ENCODE results near the gene PKP2. TPM values are rescaled to one million over a fixed set of nuclear protein-coding genes. Genes with fewer than 3 reads are reported as not detected.

PKP2 gene
- total RNA-seq, 1 donor from 2014 or later = not detected

DNA sequence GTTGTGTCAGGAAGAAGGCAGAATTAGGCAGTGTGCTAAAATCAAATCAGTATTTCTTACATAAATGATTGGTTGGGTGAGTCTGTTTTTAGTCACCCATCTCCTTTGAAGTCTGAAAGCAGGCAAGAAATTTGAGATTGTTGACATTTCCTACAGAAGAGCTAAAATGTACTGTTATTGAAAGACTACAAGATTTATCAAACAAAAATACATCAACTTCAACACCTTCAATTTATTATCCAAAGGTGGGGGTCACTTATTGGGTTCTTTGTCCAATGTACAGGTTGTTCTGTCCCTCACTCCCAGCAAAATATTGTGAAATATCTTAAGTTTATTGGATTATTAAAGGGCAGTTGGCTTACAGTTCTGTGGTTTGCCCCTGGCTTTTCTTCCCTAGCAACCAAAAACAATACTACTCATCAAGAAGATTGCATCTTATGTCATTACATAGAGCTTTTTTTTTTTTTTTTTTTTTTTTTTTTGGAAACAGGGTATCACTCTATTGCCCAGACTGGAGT is 20.6 kb upstream of the PKP2 start:
- TF ChIP-seq, protein P1, sequence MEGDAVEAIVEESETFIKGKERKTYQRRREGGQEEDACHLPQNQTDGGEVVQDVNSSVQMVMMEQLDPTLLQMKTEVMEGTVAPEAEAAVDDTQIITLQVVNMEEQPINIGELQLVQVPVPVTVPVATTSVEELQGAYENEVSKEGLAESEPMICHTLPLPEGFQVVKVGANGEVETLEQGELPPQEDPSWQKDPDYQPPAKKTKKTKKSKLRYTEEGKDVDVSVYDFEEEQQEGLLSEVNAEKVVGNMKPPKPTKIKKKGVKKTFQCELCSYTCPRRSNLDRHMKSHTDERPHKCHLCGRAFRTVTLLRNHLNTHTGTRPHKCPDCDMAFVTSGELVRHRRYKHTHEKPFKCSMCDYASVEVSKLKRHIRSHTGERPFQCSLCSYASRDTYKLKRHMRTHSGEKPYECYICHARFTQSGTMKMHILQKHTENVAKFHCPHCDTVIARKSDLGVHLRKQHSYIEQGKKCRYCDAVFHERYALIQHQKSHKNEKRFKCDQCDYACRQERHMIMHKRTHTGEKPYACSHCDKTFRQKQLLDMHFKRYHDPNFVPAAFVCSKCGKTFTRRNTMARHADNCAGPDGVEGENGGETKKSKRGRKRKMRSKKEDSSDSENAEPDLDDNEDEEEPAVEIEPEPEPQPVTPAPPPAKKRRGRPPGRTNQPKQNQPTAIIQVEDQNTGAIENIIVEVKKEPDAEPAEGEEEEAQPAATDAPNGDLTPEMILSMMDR (IDR thresholded peaks at IDR 0.05) = no peak
- Mint-ChIP-seq H3K4me3 (no peak overlapping the region), H3K9me3 (no peaks in the 10 kb centered on the region), H3K36me3 (ENCODE audit: low read depth) (no peaks in the 10 kb centered on the region), H3K27me3 (no peaks in the 10 kb centered on the region), H3K27ac (no peak overlapping the region), H3K4me1 (no peaks in the 10 kb centered on the region)
- intact Hi-C loops (cut with micrococcal nuclease) = no loop called here
- DNase-seq (no peak), ATAC-seq (ENCODE audit: low read depth) (no peak)
- ChIA-PET POLR2A (no interaction called here), CTCF (no interaction called here)

DNA sequence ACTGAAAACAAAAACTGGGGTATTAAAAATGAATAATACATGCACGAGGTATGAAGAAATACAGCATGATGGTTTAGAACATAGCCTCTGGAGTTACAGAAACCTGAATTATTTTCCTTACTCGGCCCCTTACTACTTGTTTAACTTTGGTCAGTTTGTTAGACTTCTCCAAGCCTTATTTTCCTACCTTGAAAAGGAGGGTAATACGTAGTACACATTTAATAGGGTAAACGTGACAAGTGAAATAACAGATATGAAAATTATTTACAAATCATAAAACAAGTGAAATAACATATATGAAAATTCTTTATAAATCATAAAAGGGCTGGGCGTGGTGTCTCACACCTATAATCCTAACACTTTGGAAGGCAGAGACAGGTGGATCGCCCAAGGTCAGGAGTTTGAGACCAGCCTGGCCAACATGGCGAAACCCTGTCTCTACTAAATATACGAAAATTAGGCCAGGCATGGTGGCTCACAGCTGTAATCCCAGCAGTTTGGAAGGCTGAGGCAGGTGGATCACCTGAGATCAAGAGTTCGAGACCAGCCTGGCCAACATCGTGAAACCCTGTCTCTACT is 11.4 kb upstream of the PKP2 start:
- Mint-ChIP-seq H3K27me3 (peaks cover 14% of the 10 kb centered on the region), H3K27ac (no peak overlapping the region), H3K9me3 (peaks cover 2% of the 10 kb centered on the region), H3K4me3 (no peak overlapping the region), H3K36me3 (ENCODE audit: low read depth) (no peaks in the 10 kb centered on the region), H3K4me1 (no peaks in the 10 kb centered on the region)
- ATAC-seq (ENCODE audit: low read depth) (no peak), DNase-seq (no peak)
- intact Hi-C loops (cut with micrococcal nuclease) = no loop called here
- TF ChIP-seq, protein P1 (IDR thresholded peaks at IDR 0.05) = no peak
- POLR2A ChIA-PET = no interaction called here
- CTCF ChIA-PET = no interaction called here

DNA sequence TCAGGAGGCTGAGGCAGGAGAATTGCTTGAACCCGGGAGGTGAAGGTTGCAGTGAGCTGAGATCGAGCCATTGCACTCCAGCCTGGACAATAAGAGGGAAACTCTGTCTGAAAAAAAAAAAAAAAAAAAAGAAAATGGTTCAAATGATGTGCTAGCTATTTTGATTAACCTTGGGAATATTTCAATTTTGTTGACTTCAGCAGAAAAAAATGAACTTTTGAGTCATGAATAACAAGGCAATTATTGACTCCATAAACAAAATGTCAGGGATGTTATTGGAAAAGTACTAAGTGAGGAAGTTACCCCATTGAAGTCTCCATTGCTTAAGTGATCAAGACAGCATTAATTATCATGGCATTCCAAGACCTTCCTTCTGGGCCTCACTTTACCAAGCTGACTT is 10.6 kb upstream of the PKP2 start:
- intact Hi-C loops (cut with micrococcal nuclease) = no loop called here
- CTCF ChIA-PET = no interaction called here

DNA sequence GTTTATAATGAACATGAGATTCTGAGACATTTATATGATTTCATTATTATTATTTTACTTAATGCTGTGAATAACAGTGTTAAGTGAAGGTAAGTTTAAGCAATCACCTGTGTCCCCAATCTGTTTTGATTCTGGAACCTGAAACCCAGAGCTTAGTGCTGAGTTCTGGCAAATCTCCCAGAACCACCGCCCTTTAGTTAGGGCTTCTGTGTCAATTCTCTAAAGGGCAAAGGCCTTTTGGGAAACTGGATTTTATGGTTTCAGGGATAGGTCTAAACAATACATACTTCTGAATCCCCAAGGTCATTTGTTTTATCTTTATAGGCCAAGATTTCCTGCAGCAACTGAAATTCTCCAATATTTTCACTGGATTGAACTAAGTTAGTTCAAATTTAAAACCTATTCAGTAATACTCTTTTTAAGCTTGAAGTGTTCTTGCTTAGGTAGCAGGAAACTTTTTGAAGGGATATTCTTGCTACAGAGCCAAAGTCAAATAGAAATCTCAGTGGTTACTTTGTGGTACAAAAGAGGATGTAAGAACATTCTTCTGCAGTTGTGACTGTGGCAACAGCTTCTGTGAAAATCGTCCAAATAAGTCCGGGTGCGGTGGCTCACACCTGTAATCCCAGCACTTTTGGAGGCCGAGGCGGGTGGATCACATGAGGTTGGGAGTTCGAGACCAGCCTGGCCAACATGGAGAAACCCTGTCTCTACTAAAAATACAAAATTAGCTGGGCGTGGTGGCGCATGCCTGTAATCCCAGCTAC is 10.0 kb upstream of the PKP2 start:
- ATAC-seq (ENCODE audit: low read depth) (no peak), DNase-seq (no peak)
- TF ChIP-seq, protein P1 (IDR thresholded peaks at IDR 0.05) = no peak
- no peaks in the 10 kb centered on the region for H3K36me3 Mint-ChIP-seq (ENCODE audit: low read depth)
- no peaks in the 10 kb centered on the region for H3K9me3 Mint-ChIP-seq
- no peaks in the 10 kb centered on the region for H3K4me1 Mint-ChIP-seq
- no peak overlapping the region for H3K4me3 Mint-ChIP-seq
- intact Hi-C loops (cut with micrococcal nuclease) = no loop called here
- CTCF ChIA-PET = no interaction called here
- H3K27me3 Mint-ChIP-seq = peaks cover 14% of the 10 kb centered on the region
- no peak overlapping the region for H3K27ac Mint-ChIP-seq
- POLR2A ChIA-PET = no interaction called here

More for the DNA sequence above, 10.6 kb upstream of the PKP2 start:
- Mint-ChIP-seq H3K4me1 (no peaks in the 10 kb centered on the region), H3K27me3 (peaks cover 14% of the 10 kb centered on the region), H3K9me3 (peaks cover 2% of the 10 kb centered on the region), H3K4me3 (no peak overlapping the region), H3K27ac (no peak overlapping the region), H3K36me3 (ENCODE audit: low read depth) (no peaks in the 10 kb centered on the region)
- TF ChIP-seq, protein P1 (IDR thresholded peaks at IDR 0.05) = no peak
- POLR2A ChIA-PET = no interaction called here
- ATAC-seq (ENCODE audit: low read depth) = no peak
- no peak for DNase-seq

DNA sequence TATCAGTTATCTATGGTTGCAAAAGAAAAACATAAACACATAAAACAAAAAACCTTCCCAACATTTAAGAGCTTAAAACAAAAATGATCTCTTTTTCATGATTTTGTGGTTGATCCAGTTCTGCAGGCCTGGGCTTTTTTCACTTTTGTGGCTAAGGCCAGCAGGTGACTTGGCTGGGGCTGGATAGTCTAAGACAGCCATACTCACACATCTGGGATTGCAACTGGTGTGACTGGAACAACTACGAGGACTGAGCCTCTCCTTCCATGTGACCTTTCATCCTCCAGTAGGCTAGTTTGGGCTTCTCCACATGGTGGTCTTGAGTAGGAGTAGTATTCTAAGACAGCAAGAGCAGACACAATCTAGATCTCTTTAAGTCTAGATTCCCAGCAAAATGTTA is 7.2 kb upstream of the PKP2 start:
- ATAC-seq (ENCODE audit: low read depth) (no peak), DNase-seq (no peak)
- Mint-ChIP-seq H3K4me1 (no peaks in the 10 kb centered on the region), H3K27me3 (peaks cover 21% of the 10 kb centered on the region), H3K9me3 (no peaks in the 10 kb centered on the region), H3K27ac (no peak overlapping the region), H3K4me3 (no peak overlapping the region), H3K36me3 (ENCODE audit: low read depth) (no peaks in the 10 kb centered on the region)
- TF ChIP-seq, protein P1 (IDR thresholded peaks at IDR 0.05) = no peak
- intact Hi-C loops (cut with micrococcal nuclease) = no loop called here
- POLR2A ChIA-PET = no interaction called here
- CTCF ChIA-PET = no interaction called here
